ENCODE results near the gene INSR. TPM values are rescaled to one million over a fixed set of nuclear protein-coding genes. Genes with fewer than 3 reads are reported as not detected.
A peak's percentile ranks its signal among the peaks of the same experiment; 100 is the strongest.
"Not testable (repeated sequence)": the region's sequence is repeated elsewhere in the genome, so short reads cannot be mapped to it uniquely, and the experiment has no call there.

The INSR gene
- total RNA-seq, 1 donor from 2014 or later = 18.0 TPM

- TF ChIP-seq, protein P1, sequence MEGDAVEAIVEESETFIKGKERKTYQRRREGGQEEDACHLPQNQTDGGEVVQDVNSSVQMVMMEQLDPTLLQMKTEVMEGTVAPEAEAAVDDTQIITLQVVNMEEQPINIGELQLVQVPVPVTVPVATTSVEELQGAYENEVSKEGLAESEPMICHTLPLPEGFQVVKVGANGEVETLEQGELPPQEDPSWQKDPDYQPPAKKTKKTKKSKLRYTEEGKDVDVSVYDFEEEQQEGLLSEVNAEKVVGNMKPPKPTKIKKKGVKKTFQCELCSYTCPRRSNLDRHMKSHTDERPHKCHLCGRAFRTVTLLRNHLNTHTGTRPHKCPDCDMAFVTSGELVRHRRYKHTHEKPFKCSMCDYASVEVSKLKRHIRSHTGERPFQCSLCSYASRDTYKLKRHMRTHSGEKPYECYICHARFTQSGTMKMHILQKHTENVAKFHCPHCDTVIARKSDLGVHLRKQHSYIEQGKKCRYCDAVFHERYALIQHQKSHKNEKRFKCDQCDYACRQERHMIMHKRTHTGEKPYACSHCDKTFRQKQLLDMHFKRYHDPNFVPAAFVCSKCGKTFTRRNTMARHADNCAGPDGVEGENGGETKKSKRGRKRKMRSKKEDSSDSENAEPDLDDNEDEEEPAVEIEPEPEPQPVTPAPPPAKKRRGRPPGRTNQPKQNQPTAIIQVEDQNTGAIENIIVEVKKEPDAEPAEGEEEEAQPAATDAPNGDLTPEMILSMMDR (conservative IDR thresholded peaks at IDR 0.05; ENCODE audit: low read depth, low read length) = no peak
- no peak for DNase-seq (ENCODE audit: low read depth)
- no peak overlapping the region for H3K4me3 ChIP-seq (ENCODE audit: low read depth, low read length)
Measured at GRCh38 chr19:7161292-7161691, 132.9 kb downstream of the INSR start.

- DNase-seq (ENCODE audit: low read depth) = no peak
- no peak overlapping the region for H3K4me3 ChIP-seq (ENCODE audit: low read depth, low read length)
- TF ChIP-seq, protein P1 (conservative IDR thresholded peaks at IDR 0.05; ENCODE audit: low read depth, low read length) = no peak
Measured at GRCh38 chr19:7159105-7159933, 134.9 kb downstream of the INSR start.

- no peak overlapping the region for H3K4me3 ChIP-seq (ENCODE audit: low read depth, low read length)
- DNase-seq (ENCODE audit: low read depth) = no peak
- TF ChIP-seq, protein P1 (conservative IDR thresholded peaks at IDR 0.05; ENCODE audit: low read depth, low read length) = no peak
Measured at GRCh38 chr19:7153022-7153421, 141.2 kb downstream of the INSR start.

DNA sequence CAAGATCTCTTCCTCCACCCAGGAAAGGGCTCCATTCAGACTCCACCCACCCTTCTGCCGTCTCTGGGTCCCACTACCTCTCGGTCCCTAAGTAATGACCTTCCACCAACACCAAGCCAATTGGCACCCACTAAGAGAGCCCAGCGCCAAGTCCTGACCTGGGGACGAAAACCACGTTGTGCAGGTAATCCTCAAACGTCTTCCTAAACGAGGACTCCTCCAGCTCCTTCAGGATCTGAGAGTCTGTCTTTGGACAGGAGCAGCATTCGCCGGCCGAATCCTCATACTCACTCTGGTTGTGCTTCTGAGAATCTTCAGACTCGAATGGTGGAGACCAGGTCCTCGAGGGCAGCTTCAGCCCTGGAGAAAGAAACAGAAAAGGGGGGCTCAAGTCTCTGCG, 141.6 kb downstream of the INSR start:
- TF ChIP-seq, protein P1 (conservative IDR thresholded peaks at IDR 0.05; ENCODE audit: low read depth, low read length) = no peak
- no peak overlapping the region for H3K4me3 ChIP-seq (ENCODE audit: low read depth, low read length)
- no peak for DNase-seq (ENCODE audit: low read depth)

DNA sequence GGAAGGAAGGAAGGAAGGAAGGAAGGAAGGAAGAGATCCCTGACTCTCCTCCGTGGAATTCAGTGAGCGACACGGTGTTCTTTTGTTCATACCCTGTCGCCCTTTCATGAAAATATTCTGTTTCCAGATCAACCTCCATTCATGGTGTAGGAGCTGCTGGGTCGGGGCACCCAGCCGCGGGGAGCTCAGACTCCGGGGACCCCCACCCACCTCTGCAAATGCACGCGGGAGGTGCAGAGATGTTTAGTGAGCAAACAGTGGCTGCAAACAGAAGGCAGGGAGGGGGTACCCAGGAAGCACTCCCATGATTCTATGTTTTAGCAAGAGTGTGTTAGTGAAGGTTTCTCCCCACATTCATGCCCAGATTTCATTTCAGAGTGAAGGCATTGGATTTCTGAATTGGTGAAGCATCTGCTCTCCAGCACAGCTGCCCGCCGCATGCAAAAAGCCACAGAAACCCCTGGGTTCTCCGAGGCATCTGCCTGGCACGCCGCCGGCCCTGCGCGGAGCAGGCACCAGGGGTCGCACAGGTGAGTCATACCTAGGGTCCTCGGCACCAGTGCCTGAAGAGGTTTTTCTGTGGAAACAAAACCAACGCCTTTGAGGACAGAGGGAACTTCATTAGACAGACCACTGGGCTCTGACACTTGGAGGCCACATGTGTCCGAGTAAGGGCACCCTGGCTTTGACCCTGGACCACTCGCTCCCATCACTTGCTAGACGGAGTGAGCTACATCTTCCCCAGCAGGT, 144.1 kb downstream of the INSR start:
- TF ChIP-seq, protein P1 (conservative IDR thresholded peaks at IDR 0.05; ENCODE audit: low read depth, low read length) = no peak
- no peak overlapping the region for H3K4me3 ChIP-seq (ENCODE audit: low read depth, low read length)
- no peak for DNase-seq (ENCODE audit: low read depth)

DNA sequence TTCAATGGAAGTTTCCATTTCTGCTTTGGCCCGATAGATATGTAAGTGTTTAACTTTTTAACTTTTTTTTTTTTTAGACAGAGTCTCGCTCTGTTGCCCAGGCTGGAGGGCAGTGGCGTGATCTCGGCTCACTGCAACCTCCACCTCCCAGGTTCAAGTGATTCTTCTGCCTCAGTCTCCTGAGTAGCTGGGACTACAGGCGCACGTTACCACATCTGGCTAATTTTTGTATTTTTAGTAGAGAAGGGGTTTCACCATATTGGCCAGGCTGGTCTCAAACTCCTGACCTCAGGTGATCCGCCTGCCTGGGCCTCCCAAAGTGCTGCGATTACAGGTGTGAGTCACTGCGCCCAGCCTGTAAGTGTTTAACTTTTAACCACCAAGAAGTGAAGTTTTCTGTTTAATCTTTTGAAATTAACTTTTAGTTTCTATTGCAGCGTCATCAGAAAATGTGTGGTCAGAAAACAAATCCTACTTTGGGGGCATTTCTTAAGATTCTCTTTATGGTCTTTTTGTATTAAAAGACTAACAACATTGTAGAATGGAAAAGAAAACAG, 147.0 kb downstream of the INSR start:
- peak; percentile 22 for DNase-seq (ENCODE audit: low read depth)
- not testable (repeated sequence) for H3K4me3 ChIP-seq (ENCODE audit: low read depth, low read length)

DNA sequence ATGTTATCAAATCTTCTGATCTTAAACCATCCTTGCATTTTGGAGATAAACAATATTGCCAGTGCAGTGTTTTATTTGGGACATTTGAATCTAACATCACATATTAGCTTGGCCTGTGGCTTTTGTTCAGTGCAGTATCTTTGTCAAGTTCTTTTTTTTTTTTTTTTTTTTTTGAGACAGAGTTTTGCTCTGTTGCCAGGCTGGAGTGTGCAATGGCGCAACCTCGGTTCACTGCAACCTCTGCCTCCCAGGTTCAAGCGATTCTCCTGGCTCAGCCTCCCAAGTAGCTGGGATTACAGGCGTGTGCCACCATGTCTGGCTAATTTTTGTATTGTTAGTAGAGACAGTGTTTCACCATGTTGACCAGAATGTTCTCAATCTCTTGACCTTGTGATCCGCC, 148.1 kb downstream of the INSR start:
- not testable (repeated sequence) for DNase-seq (ENCODE audit: low read depth); H3K4me3 ChIP-seq (ENCODE audit: low read depth, low read length)
